K562 (cell line): Measurements from ENCODE around the gene HPCA.

ENCODE experiments used
- CCAR2 ChIP-seq: fragments of 200-400 bp; formaldehyde crosslinking; IDR thresholded peaks from 2 replicates; pipeline ENCODE4 v1.6.1; 2017; ENCODE audit warnings: mild to moderate bottlenecking, low read depth, low read length
- HNRNPL ChIP-seq: fragments of 200-400 bp; formaldehyde crosslinking; IDR thresholded peaks from 2 replicates; pipeline ENCODE4 v1.6.1; 2017; ENCODE audit warnings: low read depth, mild to moderate bottlenecking, low read length
- POLR2A ChIP-seq: fragments of 450-650 bp; conservative IDR thresholded peaks from 2 replicates; pipeline ENCODE4 v1.6.1; 2016
- TF ChIP-seq, protein P1 (sequence below): sonication (generic); formaldehyde crosslinking; IDR thresholded peaks from 2 replicates; pipeline ENCODE4 v1.5.0; 2020; ENCODE audit warnings: missing genetic modification reagents
- TF ChIP-seq, protein P2 (sequence below), 2 experiments: fragments of 450-650 bp; IDR thresholded peaks; 2 replicates each; pipeline ENCODE4 v1.6.1; 2016; ENCODE audit warnings: mild to moderate bottlenecking in 2 of 2, borderline replicate concordance in 1 of 2, low read depth in 1 of 2, moderate library complexity in 1 of 2
- TF ChIP-seq, protein P3 (sequence below): sonication (generic); formaldehyde crosslinking; IDR thresholded peaks from 2 replicates; pipeline ENCODE4 v1.8.1; 2023; ENCODE audit warnings: mild to moderate bottlenecking, missing genetic modification reagents
- TF ChIP-seq, protein P4 (sequence below), 3 experiments: IDR thresholded peaks in 2 of 3; conservative IDR thresholded peaks in 1 of 3; 2 replicates each; pipeline ENCODE4 v1.5.1; 2011 to 2012; ENCODE audit warnings: low read length in 3 of 3, mild to moderate bottlenecking in 3 of 3, control low read depth in 2 of 3, improper control_type of control experiment in 1 of 3, inconsistent platforms in 1 of 3, low read depth in 1 of 3, mixed read lengths in 1 of 3, moderate library complexity in 1 of 3; ENCODE audit not compliant: insufficient read depth in 2 of 3
- TF ChIP-seq, protein P5 (sequence below): fragments of 450-650 bp; IDR thresholded peaks from 2 replicates; pipeline ENCODE4 v1.7.0; 2016; ENCODE audit warnings: borderline replicate concordance
- TF ChIP-seq, protein P6 (sequence below): fragments of 150-350 bp; conservative IDR thresholded peaks from 2 replicates; pipeline ENCODE4 v1.6.1; 2014; ENCODE audit warnings: low read length

DNA sequence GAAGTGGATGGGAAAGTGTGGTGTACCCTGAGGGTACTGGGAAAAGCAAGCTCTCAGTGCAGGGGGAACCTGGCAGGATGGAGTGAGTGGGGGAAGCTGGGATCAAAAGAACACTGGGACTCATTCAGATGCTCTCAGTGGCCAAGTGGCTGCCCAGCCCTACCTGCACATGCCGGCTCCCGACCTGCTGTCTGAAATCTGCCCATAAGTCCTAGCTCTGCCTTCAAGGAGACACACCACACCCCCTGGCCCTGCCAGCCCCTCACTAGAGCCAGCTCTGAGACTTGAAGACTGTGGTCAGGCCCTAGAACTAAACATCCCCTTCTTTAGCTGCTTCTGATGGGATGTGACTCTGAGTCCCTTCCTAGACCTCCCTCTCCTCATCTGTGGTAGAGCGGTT is 12.7 kb downstream of the HPCA start:
- TF ChIP-seq, protein P1, sequence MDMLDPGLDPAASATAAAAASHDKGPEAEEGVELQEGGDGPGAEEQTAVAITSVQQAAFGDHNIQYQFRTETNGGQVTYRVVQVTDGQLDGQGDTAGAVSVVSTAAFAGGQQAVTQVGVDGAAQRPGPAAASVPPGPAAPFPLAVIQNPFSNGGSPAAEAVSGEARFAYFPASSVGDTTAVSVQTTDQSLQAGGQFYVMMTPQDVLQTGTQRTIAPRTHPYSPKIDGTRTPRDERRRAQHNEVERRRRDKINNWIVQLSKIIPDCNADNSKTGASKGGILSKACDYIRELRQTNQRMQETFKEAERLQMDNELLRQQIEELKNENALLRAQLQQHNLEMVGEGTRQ (CRISPR knock-in tag) = no peak
- TF ChIP-seq, protein P2, sequence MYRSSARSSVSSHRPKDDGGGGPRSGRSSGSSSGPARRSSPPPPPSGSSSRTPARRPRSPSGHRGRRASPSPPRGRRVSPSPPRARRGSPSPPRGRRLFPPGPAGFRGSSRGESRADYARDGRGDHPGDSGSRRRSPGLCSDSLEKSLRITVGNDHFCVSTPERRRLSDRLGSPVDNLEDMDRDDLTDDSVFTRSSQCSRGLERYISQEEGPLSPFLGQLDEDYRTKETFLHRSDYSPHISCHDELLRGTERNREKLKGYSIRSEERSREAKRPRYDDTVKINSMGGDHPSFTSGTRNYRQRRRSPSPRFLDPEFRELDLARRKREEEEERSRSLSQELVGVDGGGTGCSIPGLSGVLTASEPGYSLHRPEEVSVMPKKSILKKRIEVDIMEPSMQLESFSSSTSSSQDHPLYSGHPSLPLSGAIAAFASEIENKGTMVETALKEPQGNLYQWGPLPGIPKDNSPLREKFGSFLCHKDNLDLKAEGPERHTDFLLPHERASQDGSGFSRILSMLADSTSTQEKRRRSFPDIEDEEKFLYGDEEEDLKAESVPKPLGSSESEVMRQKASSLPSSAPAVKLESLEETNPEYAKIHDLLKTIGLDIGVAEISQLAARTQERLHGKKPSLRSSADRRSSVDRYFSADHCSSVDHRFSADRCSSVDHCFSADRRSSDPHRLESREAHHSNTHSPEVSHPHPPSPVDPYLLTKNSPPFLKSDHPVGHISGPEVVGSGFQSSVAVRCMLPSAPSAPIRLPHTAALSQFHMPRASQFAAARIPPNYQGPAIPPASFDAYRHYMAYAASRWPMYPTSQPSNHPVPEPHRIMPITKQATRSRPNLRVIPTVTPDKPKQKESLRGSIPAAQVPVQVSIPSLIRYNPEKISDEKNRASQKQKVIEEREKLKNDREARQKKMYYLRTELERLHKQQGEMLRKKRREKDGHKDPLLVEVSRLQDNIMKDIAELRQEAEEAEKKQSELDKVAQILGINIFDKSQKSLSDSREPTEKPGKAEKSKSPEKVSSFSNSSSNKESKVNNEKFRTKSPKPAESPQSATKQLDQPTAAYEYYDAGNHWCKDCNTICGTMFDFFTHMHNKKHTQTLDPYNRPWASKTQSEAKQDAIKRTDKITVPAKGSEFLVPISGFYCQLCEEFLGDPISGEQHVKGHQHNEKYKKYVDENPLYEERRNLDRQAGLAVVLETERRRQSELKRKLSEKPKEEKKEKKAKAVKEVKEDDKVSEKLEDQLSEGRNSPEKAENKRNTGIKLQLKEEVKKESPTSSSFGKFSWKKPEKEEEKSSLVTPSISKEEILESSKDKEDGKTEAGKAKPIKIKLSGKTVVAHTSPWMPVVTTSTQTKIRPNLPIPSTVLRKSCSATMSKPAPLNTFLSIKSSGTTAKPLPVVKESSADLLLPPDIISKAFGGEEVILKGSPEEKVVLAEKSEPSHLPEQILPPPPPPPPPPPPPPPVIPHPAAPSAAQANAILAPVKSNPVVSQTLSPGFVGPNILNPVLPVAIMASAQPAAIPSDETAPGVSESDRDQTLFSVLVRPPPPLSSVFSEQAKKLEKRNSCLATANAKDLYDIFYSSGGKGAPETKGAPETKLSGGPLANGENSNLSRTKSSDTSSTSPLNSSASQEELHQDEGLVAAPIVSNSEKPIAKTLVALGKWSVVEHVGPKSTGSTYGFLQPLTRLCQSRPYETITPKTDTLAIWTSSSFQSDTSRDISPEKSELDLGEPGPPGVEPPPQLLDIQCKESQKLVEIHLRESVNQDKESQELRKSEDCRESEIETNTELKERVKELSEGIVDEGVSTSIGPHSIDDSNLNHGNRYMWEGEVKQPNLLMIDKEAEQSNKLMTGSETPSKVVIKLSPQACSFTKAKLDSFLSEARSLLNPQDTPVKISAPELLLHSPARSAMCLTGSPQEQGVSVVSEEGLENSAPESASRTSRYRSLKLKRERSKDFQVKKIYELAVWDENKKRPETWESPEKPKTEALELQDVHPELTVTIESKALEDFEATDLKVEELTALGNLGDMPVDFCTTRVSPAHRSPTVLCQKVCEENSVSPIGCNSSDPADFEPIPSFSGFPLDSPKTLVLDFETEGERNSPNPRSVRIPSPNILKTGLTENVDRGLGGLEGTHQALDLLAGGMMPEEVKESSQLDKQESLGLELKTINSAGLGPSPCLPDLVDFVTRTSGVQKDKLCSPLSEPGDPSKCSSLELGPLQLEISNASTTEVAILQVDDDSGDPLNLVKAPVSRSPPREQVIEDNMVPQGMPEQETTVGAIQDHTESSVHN (IDR thresholded peaks at IDR 0.05; ENCODE audit: borderline replicate concordance in 1 of 2, low read depth in 1 of 2) = no peak
- TF ChIP-seq, protein P3, sequence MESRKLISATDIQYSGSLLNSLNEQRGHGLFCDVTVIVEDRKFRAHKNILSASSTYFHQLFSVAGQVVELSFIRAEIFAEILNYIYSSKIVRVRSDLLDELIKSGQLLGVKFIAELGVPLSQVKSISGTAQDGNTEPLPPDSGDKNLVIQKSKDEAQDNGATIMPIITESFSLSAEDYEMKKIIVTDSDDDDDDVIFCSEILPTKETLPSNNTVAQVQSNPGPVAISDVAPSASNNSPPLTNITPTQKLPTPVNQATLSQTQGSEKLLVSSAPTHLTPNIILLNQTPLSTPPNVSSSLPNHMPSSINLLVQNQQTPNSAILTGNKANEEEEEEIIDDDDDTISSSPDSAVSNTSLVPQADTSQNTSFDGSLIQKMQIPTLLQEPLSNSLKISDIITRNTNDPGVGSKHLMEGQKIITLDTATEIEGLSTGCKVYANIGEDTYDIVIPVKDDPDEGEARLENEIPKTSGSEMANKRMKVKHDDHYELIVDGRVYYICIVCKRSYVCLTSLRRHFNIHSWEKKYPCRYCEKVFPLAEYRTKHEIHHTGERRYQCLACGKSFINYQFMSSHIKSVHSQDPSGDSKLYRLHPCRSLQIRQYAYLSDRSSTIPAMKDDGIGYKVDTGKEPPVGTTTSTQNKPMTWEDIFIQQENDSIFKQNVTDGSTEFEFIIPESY = no peak
- TF ChIP-seq CCAR2 = no peak
- no peak for TF ChIP-seq POLR2A
- TF ChIP-seq, protein P4, sequence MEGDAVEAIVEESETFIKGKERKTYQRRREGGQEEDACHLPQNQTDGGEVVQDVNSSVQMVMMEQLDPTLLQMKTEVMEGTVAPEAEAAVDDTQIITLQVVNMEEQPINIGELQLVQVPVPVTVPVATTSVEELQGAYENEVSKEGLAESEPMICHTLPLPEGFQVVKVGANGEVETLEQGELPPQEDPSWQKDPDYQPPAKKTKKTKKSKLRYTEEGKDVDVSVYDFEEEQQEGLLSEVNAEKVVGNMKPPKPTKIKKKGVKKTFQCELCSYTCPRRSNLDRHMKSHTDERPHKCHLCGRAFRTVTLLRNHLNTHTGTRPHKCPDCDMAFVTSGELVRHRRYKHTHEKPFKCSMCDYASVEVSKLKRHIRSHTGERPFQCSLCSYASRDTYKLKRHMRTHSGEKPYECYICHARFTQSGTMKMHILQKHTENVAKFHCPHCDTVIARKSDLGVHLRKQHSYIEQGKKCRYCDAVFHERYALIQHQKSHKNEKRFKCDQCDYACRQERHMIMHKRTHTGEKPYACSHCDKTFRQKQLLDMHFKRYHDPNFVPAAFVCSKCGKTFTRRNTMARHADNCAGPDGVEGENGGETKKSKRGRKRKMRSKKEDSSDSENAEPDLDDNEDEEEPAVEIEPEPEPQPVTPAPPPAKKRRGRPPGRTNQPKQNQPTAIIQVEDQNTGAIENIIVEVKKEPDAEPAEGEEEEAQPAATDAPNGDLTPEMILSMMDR (IDR thresholded peaks at IDR 0.05 in 2 of 3, conservative IDR thresholded peaks at IDR 0.05 in 1 of 3; ENCODE audit: insufficient read depth in 2 of 3, low read depth in 1 of 3, low read length in 3 of 3) = no peak
- TF ChIP-seq HNRNPL = no peak
- TF ChIP-seq, protein P5, sequence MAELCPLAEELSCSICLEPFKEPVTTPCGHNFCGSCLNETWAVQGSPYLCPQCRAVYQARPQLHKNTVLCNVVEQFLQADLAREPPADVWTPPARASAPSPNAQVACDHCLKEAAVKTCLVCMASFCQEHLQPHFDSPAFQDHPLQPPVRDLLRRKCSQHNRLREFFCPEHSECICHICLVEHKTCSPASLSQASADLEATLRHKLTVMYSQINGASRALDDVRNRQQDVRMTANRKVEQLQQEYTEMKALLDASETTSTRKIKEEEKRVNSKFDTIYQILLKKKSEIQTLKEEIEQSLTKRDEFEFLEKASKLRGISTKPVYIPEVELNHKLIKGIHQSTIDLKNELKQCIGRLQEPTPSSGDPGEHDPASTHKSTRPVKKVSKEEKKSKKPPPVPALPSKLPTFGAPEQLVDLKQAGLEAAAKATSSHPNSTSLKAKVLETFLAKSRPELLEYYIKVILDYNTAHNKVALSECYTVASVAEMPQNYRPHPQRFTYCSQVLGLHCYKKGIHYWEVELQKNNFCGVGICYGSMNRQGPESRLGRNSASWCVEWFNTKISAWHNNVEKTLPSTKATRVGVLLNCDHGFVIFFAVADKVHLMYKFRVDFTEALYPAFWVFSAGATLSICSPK = no peak
- TF ChIP-seq, protein P6, sequence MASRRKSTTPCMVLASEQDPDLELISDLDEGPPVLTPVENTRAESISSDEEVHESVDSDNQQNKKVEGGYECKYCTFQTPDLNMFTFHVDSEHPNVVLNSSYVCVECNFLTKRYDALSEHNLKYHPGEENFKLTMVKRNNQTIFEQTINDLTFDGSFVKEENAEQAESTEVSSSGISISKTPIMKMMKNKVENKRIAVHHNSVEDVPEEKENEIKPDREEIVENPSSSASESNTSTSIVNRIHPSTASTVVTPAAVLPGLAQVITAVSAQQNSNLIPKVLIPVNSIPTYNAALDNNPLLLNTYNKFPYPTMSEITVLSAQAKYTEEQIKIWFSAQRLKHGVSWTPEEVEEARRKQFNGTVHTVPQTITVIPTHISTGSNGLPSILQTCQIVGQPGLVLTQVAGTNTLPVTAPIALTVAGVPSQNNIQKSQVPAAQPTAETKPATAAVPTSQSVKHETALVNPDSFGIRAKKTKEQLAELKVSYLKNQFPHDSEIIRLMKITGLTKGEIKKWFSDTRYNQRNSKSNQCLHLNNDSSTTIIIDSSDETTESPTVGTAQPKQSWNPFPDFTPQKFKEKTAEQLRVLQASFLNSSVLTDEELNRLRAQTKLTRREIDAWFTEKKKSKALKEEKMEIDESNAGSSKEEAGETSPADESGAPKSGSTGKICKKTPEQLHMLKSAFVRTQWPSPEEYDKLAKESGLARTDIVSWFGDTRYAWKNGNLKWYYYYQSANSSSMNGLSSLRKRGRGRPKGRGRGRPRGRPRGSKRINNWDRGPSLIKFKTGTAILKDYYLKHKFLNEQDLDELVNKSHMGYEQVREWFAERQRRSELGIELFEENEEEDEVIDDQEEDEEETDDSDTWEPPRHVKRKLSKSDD = no peak
